GM10248 (cell line): ENCODE data around the gene NAP1L4.

ENCODE experiments used
- CTCF ChIA-PET: fragments of 300-600 bp; sonication (Branson Sonifier 250); formaldehyde crosslinking; extraction: SDS; loops from one replicate; lab custom pipeline; 2021; ENCODE audit warnings: antibody characterized with exemption; lab: Yijun Ruan, JAX
- POLR2A ChIA-PET: fragments of 350-650 bp; sonication (Branson Sonifier 250); formaldehyde crosslinking; extraction: SDS; loops from one replicate; lab custom pipeline; 2020; ENCODE audit warnings: antibody characterized with exemption; lab: Yijun Ruan, JAX
- DNase-seq: peaks from one replicate; pipeline ENCODE4 v3.0.0; 2012; ENCODE audit errors: extremely low spot score
- CTCF ChIP-seq: IDR thresholded peaks from 2 replicates; pipeline ENCODE4 v1.5.1; 2012; ENCODE audit warnings: mild to moderate bottlenecking, low read depth; ENCODE audit errors: extremely low read depth, missing control alignments, control extremely low read depth

NAP1L4 gene

DNA sequence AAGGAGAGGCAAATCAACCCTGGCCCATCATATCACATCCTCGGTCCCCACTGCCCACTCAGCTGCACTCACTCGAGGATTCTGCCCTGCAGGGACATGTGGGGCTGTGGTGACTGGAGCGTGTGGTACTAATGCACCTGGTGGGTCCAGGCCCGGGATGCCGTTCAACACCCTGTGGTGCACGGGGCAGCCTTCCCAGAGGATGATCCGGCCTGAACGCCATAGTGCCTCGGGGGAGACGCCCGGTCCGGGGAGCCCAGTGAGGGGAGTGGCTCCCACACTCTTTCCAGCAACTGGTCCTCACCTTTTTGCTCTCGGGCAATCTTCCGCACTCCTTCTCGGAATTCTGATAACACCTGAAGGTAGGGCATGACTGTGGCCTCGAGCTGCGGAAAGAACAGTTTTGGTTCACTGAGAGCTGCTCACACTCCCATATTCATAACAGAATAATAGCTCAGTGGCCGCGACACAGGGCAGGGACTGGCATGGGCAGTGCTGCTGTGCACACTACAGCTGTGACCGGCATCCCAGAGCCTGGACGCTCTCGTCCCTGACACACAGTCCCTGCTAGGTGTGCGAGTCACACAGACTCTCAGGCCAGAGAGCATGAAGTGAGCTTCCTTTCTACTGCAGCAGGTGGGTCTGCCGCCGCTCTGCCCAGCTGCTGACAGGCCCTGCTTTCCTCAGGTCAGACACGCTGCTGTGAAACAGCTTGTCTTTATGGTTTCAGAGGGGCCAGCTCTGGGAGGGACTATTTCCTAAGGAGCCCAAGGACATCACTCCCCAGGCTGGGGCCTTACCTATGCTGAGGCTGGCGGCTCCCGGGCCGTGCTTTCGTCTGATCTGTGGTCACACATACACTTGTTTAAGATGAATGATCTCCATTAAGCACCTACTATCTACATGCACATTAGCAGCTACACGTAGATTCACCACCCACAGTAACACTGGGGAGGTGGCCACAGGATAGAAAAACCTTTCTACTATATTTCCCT lies 20.1 kb upstream of the NAP1L4 start:
- DNase-seq = no peak
- ChIA-PET POLR2A (interaction anchor here (0.7 kb wide), 1 partner anchor 667 kb away, joined by 7 read pairs; no protein-coding TSS in a partner anchor), CTCF (interaction anchor here (0.7 to 4.9 kb wide), 5 partner anchors 9 to 70 kb away, joined by 3 to 24 read pairs (median 3); no protein-coding TSS in a partner anchor)
- no peak for TF ChIP-seq CTCF

- no peak for TF ChIP-seq CTCF
- CTCF ChIA-PET = no interaction called here
- DNase-seq = no peak
Observed at GRCh38 chr11:3010521-3011275, 18.6 kb upstream of the NAP1L4 start.

DNA sequence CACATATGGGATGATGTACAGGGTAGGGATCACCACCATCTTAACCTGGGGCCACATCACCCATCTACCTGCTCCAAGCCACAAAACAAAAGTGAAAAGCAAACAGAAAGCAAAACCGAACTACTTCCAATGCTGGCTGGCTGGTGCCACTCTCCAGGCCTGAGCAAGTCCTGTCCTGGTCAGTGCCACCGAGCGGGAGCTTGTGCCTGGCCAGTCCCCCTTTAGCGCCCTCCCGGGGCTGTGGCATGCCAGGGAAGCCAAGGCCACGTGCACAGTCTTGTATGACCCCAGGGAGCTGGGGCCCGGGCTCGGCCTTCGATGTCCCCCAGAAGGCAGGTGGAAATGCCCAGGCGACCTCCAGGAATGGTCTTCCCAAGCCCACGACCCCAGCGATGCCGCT lies 17.9 kb upstream of the NAP1L4 start:
- POLR2A ChIA-PET = no interaction called here
- TF ChIP-seq CTCF = no peak
- no peak for DNase-seq
- CTCF ChIA-PET = interaction anchor here (1.1 kb wide), 1 partner anchor 11 kb away, joined by 5 read pairs; no protein-coding TSS in a partner anchor

More at GRCh38 chr11:3010521-3011275, 18.6 kb upstream of the NAP1L4 start:
- POLR2A ChIA-PET = no interaction called here

DNA sequence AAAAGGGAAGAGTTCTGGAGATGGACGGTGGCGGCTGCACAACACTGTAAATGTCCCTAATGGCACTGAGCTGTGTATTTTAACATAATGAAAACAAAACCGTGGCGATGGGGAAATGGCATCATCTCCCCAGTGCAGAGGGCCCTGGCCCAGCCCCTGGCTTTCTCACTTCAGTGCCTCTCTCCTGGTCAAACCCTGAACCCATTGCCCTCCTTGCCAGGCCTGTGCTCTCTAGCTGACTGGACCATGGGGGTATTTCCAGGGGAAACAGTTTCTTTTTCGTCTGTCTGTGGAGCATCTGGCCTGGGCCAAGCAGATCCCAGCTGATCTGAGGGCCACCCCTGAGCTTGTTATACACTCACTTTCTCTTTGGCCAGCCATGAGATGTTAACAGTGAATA lies 17.4 kb upstream of the NAP1L4 start:
- ChIA-PET CTCF (interaction anchor here (1.1 kb wide), 1 partner anchor 11 kb away, joined by 5 read pairs; no protein-coding TSS in a partner anchor), POLR2A (no interaction called here)
- DNase-seq = no peak
- no peak for TF ChIP-seq CTCF

DNA sequence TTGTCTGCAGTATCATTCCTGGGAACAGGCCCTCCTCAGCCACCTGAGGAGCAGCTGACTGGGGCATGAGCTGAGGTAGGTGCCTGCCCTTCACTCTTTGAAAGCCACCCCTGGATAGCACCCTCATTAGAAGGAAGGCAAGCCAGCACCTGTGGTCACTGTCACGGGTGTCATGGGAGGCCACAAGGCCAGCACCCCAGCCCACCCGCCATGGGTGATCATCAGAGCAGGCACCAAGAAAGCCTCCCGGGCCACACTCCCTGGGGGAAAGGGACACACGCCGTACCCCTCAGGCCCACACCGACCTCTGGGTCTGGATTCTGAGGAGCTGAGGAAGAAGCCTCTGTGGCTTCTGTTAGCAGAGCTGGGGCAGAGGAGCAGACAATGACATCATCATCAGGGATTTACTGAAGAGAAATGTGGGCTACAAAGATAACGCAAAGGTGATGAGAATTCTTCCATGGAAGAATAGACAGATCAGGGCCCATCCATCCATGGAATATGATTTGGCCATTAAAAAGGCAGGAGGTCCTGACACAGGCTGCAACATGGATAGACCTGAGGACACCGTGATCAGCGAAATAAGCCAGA lies 16.7 kb upstream of the NAP1L4 start:
- no peak for TF ChIP-seq CTCF
- ChIA-PET POLR2A (no interaction called here), CTCF (interaction anchor here (1.1 kb wide), 1 partner anchor 10 kb away, joined by 5 read pairs; no protein-coding TSS in a partner anchor)
- no peak for DNase-seq
